Stomach (tissue), 9 donors: Measurements from ENCODE around the gene C16orf89. TPM values are rescaled to one million over a fixed set of nuclear protein-coding genes. Genes with fewer than 3 reads are reported as not detected.
A peak's percentile ranks its signal among the peaks of the same experiment; 100 is the strongest.
"Not testable (repeated sequence)": the region's sequence is repeated elsewhere in the genome, so short reads cannot be mapped to it uniquely, and the experiment has no call there.

Experiments used
- DNase-seq, 2 donors: peaks; one replicate each; pipeline versions ENCODE4 v3.0.0 to v3.0.0-alpha.2; 2013 to 2019
- H3K27ac ChIP-seq, 5 donors: fragments of 200-600 bp in 4 of 5; sonication (generic) in 4 of 5; one replicate each; pipeline ENCODE4 v1.5.1; 2013 to 2019; ENCODE audit warnings: mild to moderate bottlenecking in 1 of 5, moderate library complexity in 1 of 5
- H3K27me3 ChIP-seq, 3 donors: fragments of 200-600 bp; sonication (generic); one replicate each; pipeline ENCODE4 v1.5.1; 2017 to 2019; ENCODE audit warnings: mixed run types in 1 of 3
- H3K36me3 ChIP-seq, 4 donors: fragments of 200-600 bp; sonication (generic); 1 replicate in 3 of 4; 2 replicates in 1 of 4; pipeline ENCODE4 v1.5.1; 2016 to 2019
- H3K4me1 ChIP-seq, 4 donors: fragments of 200-600 bp; sonication (generic); one replicate each; pipeline ENCODE4 v1.5.1; 2016 to 2019
- H3K4me3 ChIP-seq, 4 donors: fragments of 200-600 bp; sonication (generic) in 3 of 4; one replicate each; pipeline ENCODE4 v1.5.1; 2016 to 2019; ENCODE audit warnings: mild to moderate bottlenecking in 1 of 4
- H3K9me3 ChIP-seq, 4 donors: fragments of 200-600 bp; sonication (generic); one replicate each; pipeline ENCODE4 v1.5.1; 2016 to 2019
- CTCF ChIP-seq, 7 experiments: fragments of 450-650 bp in 4 of 7; fragments of 200-600 bp in 3 of 7; sonication (generic) in 3 of 7; IDR thresholded peaks; one replicate each; pipeline ENCODE4 v1.5.1; 2016 to 2019; ENCODE audit warnings: antibody characterized with exemption in 7 of 7, control low read depth in 2 of 7, mild to moderate bottlenecking in 1 of 7
- EP300 ChIP-seq: sonication (generic); formaldehyde crosslinking; IDR thresholded peaks from one replicate; pipeline ENCODE4 v1.6.1; 2017; ENCODE audit warnings: antibody characterized with exemption
- POLR2A ChIP-seq, 4 donors: fragments of 450-650 bp; IDR thresholded peaks; one replicate each; pipeline ENCODE4 v1.6.1; 2016; ENCODE audit warnings: antibody characterized with exemption in 4 of 4, control low read depth in 2 of 4, mild to moderate bottlenecking in 1 of 4, moderate library complexity in 1 of 4
- POLR2AphosphoS5 ChIP-seq, 3 donors: sonication (generic); formaldehyde crosslinking; IDR thresholded peaks; one replicate each; pipeline ENCODE4 v1.6.1; 2016; ENCODE audit warnings: antibody characterized with exemption in 3 of 3
- WGBS, 5 donors: extraction: QIAGEN DNeasy Blood & Tissue Kit in 3 of 5; methylation state at CpG; one replicate each; pipeline versions ENCODE4 v1.1.5 to v1.1.7; 2013 to 2018; 5-methylcytosine and 5-hydroxymethylcytosine counted together
- intact Hi-C: fragments of 100-400 bp; cut with DNase I; formaldehyde crosslinking; loops from one replicate; pipeline ENCODE4 v1.15.1; 2023; ENCODE audit warnings: low total_unique reads
- polyA plus RNA-seq, 3 donors: library from polyadenylated mRNA; stranded (reverse); fragments of 200-250 nt; gene quantifications; one replicate each; pipeline ENCODE4 v1.2.3, GENCODE V29; 2013
- total RNA-seq, 5 donors: library from RNA; depleted of rRNA; stranded (reverse); fragments of >200 nt; gene quantifications; one replicate each; pipeline versions ENCODE4 v1.1.0 to v1.2.3, GENCODE V29; 2014 to 2016
- donor health status: healthy with polysubstance abuse.
- donor health status: Bipolar disorder and iron deficiency.
- donor health status: healthy.

Gene C16orf89
- total and polyA plus RNA-seq, 8 donors = 7.6 to 135 (median 71.1) TPM

- intact Hi-C loops = no loop called here
- Histone ChIP-seq H3K27ac (no peak overlapping the region), H3K27me3 (no peaks in the 10 kb centered on the region), H3K4me1 (peaks cover 0 to 14% (median 10%) of the 10 kb centered on the region in 4 donors), H3K4me3 (no peak overlapping the region), H3K9me3 (no peaks in the 10 kb centered on the region), H3K36me3 (peaks cover 28 to 98% (median 93%) of the 10 kb centered on the region in 4 donors)
- WGBS, 5 donors = 89 to 96% (median 91%) methylated on average over 11 to 17 of the region's 17 CpGs
- DNase-seq = no peak
- TF ChIP-seq CTCF (IDR thresholded peaks at IDR 0.05) = no peak
- TF ChIP-seq POLR2A (IDR thresholded peaks at IDR 0.05) = no peak
- TF ChIP-seq EP300 = no peak
- no peak for TF ChIP-seq POLR2AphosphoS5 (IDR thresholded peaks at IDR 0.05)
Measured at GRCh38 chr16:5078626-5079025, 12.9 kb upstream of the C16orf89 start.

- TF ChIP-seq POLR2AphosphoS5 (IDR thresholded peaks at IDR 0.05) (no peak), CTCF (IDR thresholded peaks at IDR 0.05) (no peak), EP300 (no peak), POLR2A (IDR thresholded peaks at IDR 0.05) (no peak)
- intact Hi-C loops = no loop called here
- DNase-seq = no peak
Measured at GRCh38 chr16:5077304-5077703, 11.5 kb upstream of the C16orf89 start.

GRCh38 chr16:5075637-5076036 lies 9.9 kb upstream of the C16orf89 start:
- peaks cover 23 to 73% (median 65%) of the 10 kb centered on the region in 4 donors for H3K36me3 ChIP-seq
- no peak for TF ChIP-seq EP300
- no peak for TF ChIP-seq POLR2AphosphoS5 (IDR thresholded peaks at IDR 0.05)
- no peak for TF ChIP-seq CTCF (IDR thresholded peaks at IDR 0.05)
- no peak for TF ChIP-seq POLR2A (IDR thresholded peaks at IDR 0.05)
- H3K4me1 ChIP-seq = peaks cover 15 to 32% (median 27%) of the 10 kb centered on the region in 4 donors
- H3K9me3 ChIP-seq = no peaks in the 10 kb centered on the region
- H3K27ac ChIP-seq = no peak overlapping the region
- H3K27me3 ChIP-seq = no peaks in the 10 kb centered on the region
- no peak for DNase-seq
- WGBS, 5 donors = 73 to 84% (median 76%) methylated on average over 5 of the region's 5 CpGs
- intact Hi-C loops = no loop called here
- H3K4me3 ChIP-seq = no peak overlapping the region

More at GRCh38 chr16:5077304-5077703, 11.5 kb upstream of the C16orf89 start:
- H3K4me1 ChIP-seq = peaks cover 13 to 27% (median 20%) of the 10 kb centered on the region in 4 donors
- H3K27me3 ChIP-seq = no peaks in the 10 kb centered on the region
- H3K9me3 ChIP-seq = no peaks in the 10 kb centered on the region
- WGBS, 5 donors = 94 to 98% (median 97%) methylated on average over 12 to 13 of the region's 13 CpGs
- no peak overlapping the region for H3K27ac ChIP-seq
- H3K4me3 ChIP-seq = no peak overlapping the region
- H3K36me3 ChIP-seq = peaks cover 23 to 89% (median 82%) of the 10 kb centered on the region in 4 donors

- DNase-seq, H3K9me3 ChIP-seq: not testable (repeated sequence)
- H3K36me3 ChIP-seq = peaks cover 16 to 56% (median 49%) of the 10 kb centered on the region in 4 donors
Measured at GRCh38 chr16:5073771-5074170, 8.0 kb upstream of the C16orf89 start.

GRCh38 chr16:5073279-5073629 lies 7.5 kb upstream of the C16orf89 start:
- Histone ChIP-seq H3K9me3 (no peaks in the 10 kb centered on the region), H3K36me3 (peaks cover 16 to 51% (median 44%) of the 10 kb centered on the region in 4 donors), H3K27ac (no peak overlapping the region), H3K4me3 (peak overlapping the region in 1 of 4 donors; percentile 69), H3K27me3 (no peaks in the 10 kb centered on the region), H3K4me1 (peaks cover 11 to 26% (median 24%) of the 10 kb centered on the region in 4 donors)
- DNase-seq = no peak
- intact Hi-C loops = no loop called here
- 69 to 78% (median 72%) methylated on average over 2 of the region's 2 CpGs for WGBS, 5 donors
- no peak for TF ChIP-seq POLR2A (IDR thresholded peaks at IDR 0.05)
- TF ChIP-seq CTCF (IDR thresholded peaks at IDR 0.05) = no peak
- TF ChIP-seq EP300 = no peak

More at GRCh38 chr16:5073771-5074170, 8.0 kb upstream of the C16orf89 start:
- H3K27ac ChIP-seq, intact Hi-C loops, H3K4me3 ChIP-seq, H3K27me3 ChIP-seq: not testable (repeated sequence)
- WGBS, 5 donors = 90 to 98% (median 96%) methylated on average over 15 of the region's 15 CpGs
- H3K4me1 ChIP-seq = peaks cover 11 to 26% (median 24%) of the 10 kb centered on the region in 4 donors
